Hematopoietic multipotent progenitor cell treated with erythropoietin and hydrocortisone succinate and interleukin-3 and kit ligand, for 6 days (in vitro differentiated cells): ENCODE measurements around the gene TPPP.

ENCODE experiments used
- DNase-seq: peaks from one replicate; pipeline ENCODE4 v3.0.0-alpha.2; 2015

Gene TPPP

GRCh38 chr5:676699-677076 lies 16.5 kb downstream of the TPPP start:
- DNase-seq: no peak

DNA sequence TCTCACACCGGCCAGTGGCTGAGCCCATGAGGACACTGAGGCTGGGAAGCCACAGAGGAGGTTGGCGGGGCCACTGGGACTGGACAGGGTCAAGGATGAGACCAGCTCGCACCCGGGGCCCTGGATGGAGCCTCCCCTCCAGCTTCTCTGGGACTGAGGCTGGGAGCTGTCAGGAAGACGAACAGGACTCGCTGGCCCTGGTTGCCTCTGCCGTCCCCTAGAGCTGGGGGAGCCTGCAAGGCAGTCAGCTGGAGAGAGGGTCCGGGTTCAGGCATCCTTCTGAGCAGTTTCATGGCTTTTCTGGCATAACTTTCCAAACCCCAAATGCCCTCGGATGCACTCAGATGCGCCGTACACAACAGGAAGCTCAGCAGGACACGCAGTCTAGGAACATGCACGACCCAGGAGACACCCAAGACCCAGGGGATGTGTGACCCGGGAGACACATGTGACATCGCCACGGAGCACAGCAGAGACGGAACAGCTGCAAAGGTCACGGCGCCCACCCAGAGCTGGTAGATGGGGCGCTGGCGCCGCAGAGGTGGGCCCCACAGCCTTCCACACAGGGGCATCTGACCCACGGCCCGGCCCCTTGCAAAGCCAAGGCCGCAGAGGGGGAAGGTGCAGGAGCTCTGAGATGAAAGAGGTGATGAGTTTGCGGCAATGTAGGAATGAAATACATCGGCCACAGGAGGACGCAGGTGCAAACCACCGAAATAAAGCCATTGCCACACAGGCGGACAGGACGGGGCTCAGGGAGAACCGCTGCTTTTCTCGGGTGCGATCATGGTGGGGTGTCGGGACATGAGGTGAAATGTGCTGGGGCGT lies 17.1 kb downstream of the TPPP start:
- DNase-seq: no peak

DNA sequence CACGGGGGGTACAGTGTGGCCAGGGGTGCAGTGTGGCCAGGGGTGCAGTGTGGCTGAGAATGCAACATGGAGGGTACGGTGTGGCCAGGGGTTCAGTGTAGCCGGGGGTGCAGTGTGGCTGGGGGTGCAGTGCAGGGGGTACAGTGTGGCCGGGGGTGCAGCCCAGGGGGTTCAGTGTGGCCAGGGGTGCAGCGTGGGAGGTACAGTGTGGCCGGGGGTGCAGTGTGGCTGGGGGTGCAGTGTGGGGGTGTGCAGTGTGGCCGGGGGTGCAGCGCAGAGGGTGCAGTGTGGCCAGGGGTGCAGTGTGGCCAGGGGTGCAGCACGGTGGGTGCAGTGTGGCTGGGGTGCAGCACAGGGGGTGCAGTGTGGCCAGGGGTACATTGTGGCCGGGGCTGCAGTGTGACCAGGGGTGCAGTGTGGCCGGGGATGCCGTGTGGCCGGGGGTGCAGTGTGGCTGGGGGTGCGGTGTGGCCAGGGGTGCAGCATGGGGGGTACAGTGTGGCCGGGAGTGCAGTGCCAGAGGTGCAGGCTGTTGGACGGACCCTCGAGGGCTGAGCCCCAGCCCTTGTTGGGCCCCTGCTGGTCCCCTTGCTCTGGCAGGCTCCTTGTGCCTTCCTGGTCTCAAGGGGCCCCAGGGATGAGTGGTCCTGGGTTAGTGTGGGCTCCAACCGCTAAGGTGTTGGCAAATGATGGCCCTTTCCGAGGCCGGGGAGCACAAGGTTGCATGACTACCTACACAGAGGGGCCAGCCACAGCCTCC lies 17.9 kb downstream of the TPPP start:
- DNase-seq: no peak

- no peak for DNase-seq
Observed at GRCh38 chr5:674630-675011, 18.5 kb downstream of the TPPP start.

DNA sequence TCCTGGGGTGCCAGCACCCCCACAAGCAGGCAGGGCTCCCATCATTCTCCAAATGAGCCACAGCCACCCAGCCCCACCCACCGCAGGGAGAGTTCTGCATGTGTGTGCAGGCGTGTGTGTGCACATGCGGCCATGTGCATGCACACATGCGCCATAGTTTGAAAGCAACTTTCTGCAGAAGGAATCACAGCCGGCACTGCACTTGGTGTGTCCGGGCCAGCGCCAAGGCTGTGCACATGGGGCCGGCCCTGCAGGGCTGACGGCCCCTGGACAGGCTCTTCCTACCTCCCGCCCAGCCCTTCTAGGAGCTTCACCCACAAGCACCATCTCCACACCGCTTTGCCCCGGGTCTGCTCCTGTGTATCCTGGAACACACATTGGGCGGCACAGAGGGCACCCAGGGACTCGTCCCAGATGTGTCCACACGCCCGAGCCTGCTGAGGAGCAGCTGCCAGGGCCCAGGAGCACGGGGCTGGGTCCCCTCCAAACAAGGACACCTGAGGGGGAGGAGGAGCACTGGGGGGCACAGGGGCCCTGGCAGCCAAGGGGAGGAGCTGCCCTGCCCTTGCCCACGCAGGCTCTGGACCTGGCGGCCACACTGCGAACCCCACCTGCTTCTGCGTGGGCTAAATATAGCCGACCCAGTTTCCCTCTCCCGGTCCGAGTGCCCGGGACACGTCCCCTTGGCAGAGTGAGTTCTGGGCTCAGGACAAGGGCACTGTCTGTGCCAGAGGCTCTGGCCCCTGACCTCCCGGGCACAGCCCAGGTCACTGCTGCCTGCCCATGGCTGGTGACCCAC lies 19.1 kb downstream of the TPPP start:
- no peak for DNase-seq

DNA sequence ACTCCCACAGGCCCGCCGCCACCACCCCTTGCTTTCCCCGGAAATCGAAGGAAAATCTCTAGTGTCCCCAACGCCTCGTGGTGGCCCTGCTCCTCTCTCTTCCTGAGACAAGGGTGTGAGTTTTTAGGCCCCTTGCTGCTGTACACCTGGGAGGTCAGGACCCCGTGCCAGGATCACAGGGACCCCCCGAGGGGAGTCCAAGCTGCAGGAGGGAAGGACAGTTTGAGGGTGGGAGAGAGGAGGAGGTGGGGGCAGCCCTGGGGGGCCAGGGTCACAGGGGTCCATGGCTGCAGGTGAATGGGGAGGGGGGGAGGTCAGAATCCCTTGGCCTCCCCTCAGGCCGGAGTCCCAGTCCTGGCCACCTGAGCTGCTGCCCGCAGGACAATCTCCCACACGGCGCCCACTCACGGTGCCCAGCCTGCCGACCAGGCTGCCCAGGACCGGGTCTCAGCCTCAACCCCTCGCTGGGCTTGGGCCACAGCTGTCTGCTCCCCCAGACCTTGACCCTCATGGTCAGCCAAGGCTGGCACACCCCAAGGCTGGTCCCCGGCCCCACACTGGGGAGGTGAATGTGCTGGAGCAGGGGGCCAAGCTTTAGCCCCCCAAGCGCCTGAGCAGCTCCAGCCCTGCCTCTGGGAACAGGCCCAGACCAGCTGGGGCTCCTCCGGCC lies 19.9 kb downstream of the TPPP start:
- no peak for DNase-seq

GRCh38 chr5:672329-673160 lies 20.6 kb downstream of the TPPP start:
- peak; percentile 65 for DNase-seq

DNA sequence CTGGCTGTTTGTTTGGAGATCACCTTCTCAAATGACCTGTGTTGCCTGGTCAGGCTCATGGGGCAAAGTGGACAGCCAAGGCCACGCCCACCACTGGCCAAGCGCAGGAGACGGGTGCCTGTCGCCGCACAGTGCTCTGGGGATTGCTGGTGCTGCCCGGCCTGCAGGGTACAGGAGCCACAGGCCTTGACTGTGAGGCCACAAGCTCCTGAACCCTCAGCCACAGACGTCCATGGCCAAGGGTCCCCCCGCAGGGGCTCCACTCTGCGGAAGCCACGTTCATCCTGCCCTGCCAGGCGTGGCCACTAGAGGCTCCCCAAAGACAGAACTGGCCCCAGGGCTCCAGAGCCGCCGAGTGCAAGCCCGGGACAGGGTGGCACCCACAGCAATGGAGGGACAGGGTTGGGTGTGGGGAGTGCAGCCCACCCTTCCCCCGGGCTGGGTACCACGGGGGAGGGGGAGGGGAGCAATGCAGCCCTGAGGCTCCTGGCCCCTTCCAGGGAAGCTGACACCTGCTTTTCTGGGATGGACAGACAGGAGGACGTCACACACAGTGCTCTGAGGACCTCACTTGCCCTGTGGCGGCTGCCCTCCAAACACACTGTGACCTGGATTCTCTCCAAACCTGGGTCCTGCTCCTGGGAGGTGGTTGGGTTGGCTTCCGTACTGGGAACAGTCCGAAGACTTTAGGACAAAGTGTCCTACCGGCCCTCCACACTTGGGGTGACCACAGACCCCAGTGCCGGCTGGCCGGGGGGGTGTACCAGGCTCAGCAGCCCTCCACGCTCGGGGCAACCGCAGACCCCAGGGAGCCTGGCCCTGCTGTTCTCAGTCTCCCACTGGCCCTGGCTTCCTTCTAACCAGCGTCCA lies 21.5 kb downstream of the TPPP start:
- peak; percentile 83 for DNase-seq

GRCh38 chr5:670396-671270 lies 22.5 kb downstream of the TPPP start:
- DNase-seq: no peak

GRCh38 chr5:669842-670395 lies 23.2 kb downstream of the TPPP start:
- no peak for DNase-seq

DNA sequence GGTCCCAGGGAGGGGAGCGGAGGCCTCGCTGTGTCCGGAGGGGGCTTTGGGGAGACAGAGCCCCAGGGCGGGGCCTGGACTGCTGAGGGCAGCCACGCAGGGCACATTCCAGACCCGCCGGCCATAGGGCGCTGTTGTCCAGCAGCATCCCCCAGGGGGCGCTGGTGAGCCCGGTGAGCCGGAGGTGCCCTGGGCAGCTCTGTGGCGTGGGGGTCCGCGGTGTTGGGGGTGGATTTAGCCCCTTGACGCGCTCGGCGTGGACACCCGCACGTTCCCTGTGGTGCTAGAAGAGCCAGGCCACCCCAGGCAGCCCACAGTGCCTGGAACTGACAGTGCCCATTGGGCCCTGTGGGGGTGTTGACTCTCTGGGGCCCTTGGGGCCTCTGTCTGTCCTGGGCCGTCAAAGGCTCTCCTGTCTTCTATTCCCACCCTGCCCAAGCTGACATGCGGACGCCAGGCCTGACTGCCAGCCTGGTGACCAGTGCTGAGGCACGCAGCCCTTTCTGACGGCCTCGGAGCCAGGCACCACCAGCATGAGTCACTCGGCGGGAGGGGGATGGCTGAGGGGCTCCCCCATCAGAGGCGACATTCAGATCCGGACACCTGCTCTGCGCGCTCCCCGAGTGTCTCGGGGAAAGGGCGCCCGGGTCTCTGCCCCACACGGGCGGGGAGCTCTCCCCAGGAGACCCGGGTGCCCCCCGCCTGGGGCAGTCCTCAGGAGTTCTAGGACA lies 23.9 kb downstream of the TPPP start:
- DNase-seq: no peak

DNA sequence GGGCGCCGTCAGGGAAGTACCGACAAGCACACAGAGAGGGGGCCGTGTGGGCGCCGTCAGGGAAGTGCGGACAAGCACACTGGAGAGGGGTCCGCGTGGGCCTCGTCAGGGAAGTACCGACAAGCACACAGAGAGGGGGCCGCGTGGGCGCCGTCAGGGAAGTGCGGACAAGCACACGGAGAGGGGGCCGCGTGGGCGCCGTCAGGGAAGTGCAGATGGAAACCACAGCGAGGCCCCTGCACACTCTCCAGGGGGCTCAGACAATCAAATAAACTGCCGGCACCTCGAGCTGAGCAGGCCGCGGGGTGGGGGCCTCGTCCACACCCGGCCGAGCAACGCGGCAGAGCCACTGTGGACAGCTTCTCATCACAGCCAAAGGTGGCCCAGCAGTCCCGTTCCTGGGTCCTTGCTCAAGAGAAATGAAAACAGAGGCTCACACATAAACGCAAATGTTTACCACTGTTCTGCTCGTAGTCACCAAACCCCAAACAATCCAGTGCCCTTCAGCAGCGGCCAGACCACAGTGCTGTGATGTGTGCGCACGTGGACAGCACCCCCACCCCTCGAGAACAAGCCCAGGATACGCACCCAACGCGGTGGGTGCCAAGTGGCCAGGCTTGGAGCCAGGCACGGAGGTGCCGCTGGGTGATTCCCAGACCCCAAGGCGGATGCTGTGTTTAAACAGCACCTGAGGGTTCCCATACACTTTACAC lies 24.7 kb downstream of the TPPP start:
- no peak for DNase-seq

- DNase-seq: no peak
Observed at GRCh38 chr5:666816-667498, 26.2 kb downstream of the TPPP start.

- no peak for DNase-seq
Observed at GRCh38 chr5:665956-666711, 27.0 kb downstream of the TPPP start.

DNA sequence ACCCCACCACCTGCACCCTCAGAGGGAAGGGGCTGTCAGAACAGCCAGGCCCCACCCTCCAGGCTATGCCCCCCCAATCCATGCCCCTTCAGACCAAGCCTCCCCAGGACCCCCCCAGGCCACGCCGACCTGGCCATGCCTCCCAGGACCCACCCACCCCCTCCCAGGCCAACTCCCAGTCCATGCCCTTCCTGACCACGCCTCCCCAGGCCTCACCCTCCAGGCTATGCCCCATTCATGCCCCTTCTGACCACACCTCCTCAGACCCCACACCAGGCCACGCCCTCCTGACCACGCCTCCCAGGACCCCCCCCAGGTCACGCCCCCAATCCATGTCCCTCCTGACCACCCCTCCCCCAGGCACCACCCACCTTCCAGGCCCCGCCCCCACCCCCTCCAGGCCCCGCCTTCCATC lies 27.6 kb downstream of the TPPP start:
- peak; percentile 34 for DNase-seq

DNA sequence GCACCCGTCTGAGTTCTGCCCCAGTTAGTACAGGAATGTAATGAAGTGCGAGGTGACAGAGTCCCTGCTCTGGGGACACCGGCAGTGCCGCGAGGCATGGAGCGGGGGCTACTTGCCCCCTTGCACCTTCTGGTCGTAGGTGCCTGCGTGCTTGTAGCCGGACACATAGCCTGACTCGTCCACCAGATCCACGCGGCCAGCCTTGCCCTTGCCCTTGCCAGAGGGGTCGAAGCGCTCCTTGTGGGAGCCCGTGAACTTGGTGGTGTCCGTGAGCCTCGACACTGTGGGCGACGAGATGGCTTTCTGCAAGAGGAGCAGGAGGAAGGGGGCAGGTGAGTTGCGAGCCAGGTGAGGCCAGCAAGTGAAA lies 28.2 kb downstream of the TPPP start:
- DNase-seq: no peak
